NCI-H2196 treated with DMSO at 0.1 percent for 48 hours (cell line): ENCODE results near the gene DOK7.

Experiments used
- DNase-seq: peaks from one replicate; lab custom pipeline; 2025; ENCODE audit not compliant: unreplicated experiment; lab: John Stamatoyannopoulos, UW

Gene DOK7

DNA sequence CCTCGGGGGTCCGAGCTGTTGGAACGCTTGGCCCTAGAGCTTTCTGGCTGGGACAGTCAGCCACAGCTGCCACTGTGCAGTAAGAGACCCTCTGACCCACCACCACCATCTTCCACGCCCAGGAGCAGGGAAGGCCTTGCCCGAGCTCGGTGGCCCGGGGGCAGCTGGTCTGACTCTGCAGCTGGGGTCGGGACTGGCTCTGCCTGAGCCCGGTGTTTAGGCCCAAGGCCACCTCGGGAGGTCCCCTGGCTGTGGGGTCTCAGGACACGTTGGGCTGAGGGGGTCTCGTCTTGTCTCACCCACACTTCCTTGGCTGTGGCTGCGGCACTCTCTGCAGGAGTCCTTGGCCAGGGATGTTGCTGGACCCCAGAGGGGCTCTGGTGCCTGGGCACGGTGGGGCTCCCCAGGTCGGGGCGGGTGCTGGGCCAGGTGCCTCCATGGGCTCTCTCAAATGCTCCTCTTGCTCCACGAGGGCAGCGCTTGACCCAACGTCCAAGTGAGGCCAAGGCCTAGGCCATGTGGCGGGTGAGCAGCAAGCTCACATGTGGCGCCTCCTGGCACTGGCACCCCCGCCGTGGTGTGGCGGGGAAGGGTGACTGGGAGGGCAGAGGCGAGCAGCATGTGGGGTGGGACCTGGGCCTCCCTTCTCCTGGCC is 22.9 kb downstream of the DOK7 start:
- no peak for DNase-seq

DNA sequence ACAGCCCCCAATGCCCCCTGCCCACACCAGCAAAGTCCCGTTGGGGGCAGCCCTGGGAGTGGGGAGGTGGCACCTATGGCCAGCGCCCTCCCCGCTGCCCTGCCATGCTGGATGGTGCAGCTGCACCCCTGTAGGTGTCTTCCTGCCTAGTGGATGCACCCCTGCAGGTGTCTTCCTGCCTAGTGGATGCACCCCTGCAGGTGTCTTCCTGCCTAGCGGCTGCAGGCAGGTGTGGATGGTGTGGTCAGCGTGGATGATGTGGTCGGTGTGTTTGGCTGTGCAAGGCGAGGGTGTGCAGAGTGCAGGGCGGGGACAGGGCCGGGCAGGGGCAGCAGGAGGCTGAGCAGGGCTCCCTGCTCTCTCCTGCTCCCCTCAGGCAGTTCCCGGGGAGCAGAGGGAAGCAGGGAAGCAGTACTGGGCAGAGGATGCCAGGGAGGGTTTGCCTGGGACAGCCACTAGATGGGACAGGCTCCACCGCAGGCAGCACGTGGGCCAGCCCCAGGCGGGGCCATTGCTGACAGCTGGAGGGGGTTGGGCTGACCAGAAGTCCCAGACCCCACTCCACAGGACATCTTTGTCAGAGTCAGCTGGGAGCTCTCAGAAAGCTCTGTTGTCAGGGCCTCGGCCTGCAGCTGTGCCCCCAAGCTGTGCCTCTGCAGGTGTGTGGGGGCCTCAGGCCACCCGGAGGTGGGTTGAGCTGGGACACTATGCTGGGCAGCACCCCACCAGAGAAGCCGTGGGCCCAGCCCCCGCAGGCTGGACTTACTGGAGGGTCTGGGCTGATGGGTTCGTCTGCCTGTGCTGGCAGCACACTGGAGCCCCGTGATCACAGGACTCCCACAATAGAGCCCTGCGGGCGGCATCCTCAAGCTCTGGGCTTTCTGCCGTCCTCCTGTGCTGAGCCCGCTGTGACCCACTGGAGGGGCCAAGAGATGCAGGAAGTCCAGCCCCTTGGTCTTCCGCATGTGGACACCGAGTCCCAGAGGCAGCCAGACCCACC is 23.7 kb downstream of the DOK7 start:
- no peak for DNase-seq

DNA sequence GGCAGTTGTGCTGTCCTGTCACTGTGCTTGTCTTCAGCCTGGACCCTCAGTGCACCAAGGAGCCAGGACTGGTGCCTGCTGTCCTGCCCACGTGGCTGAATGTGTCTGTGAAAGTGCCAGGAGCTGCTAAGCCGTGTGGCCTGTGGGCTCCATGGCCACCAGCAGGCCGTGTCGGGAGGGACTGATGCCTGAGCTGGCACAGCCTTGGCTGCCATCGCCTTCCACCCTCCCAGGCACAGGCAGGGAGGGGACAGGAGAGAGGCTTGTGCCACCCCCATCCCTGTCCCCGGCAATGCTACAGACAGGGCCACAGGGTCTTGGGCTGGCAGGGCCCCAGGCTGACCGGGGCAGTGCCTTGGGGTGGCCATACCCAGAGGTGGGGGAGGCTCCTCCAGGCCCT is 24.8 kb downstream of the DOK7 start:
- DNase-seq, result no peak

DNA sequence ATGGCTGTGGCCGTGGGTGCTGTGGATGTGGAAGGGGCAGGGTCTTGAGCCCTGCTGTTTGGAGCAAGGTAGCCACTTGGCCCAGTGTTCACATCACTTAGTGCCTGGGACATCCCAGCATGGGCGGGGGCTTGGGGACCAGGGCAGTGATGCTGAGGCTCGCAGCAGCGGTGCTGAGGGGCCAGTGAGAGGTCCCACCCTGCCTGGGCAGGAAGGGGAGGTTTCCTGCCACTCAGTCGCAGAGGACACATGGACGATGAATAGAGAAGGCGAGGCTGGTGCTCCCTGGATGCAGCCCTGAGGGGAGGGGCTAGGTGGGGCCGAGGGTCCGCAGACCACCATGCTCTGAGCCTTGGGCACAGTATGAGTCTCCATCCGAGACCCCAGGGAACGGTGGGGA is 25.7 kb downstream of the DOK7 start:
- DNase-seq, result no peak

DNA sequence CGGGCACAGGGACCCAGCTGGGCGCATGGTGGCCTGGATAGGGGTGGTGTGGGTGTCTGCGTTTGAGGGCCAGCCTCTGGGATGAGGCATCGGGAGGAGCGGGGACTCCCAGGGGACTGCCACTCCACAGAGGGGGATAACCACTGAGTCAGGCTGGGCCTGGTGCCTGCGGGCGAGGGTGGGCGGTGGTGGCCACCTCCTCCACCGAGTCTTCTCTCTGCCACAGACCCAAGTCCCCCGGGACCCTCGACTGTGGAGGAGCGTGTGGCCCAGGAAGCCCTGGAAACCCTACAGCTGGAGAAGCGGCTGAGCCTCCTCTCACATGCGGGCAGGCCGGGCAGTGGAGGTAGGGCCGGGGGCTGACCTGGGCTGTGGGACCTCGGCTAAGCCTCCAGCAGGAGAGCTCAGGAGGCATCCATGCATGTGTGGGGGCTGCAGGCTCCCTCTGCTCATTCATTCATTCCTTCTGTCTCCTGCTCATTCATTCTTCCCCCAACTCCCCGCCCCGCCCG is 26.4 kb downstream of the DOK7 start:
- DNase-seq, result no peak

DNA sequence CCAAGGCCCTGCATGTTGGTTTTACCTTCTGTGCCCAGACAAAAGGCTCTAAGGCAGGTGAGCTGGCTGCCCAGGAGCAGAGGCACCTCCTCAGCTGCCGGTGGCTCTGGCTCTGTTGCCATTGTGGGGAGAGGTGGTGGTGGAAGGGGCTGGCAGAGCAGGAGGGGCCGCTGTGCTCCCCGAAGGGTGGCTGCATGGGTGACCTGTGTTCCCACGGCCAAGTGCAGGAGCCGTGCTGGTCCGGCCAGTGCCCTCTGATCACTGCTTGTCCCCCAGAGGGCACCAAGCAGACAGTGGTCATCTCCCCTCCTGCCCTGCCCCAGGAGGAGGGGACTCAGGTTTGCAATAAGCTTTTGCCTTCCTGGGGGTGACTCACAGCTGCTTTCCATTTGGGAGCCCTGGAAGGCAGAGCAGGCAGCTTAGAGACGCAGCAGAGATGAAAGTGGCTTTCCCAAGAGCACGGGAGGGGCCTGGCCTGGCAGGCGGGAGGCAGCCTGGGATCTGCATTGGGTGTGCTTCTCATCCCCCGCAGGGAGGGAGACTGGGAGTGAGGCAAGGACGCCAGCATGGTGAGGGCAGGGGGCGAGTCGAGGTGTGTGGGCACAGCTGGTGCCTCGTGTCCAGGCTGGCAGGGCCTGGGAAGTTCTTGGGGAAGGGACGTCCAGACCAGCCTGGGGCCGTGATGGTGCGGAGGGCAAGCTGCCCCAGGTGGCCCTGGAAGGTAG is 28.7 kb downstream of the DOK7 start:
- DNase-seq, result no peak

DNA sequence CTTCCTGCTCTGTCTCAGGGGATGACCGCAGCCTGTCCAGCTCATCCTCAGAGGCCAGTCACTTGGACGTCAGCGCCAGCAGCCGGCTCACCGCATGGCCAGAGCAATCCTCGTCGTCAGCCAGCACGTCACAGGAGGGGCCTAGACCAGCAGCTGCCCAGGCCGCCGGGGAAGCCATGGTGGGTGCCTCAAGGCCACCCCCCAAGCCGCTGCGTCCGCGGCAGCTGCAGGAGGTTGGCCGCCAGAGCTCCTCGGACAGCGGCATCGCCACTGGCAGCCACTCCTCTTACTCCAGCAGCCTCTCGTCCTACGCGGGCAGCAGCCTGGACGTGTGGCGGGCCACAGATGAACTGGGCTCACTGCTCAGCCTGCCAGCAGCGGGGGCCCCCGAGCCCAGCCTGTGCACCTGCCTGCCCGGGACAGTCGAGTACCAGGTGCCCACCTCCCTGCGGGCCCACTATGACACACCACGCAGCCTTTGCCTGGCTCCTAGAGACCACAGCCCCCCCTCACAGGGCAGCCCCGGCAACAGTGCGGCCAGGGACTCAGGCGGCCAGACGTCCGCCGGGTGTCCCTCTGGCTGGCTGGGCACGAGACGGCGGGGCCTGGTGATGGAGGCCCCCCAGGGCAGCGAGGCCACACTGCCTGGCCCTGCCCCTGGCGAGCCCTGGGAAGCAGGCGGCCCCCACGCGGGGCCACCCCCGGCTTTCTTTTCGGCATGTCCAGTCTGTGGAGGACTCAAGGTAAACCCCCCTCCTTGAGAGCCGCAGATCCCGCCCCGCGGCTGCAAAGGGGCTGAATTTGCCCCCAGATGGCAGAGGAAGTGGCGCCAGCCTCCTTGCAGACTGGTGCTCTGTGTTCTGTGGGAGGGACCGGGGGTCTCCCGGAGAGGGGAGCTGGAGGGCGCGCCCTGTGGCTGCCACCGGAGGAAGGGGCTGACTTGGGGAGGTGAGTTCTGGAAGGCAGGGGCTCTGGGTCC is 29.9 kb downstream of the DOK7 start:
- DNase-seq, result no peak

DNA sequence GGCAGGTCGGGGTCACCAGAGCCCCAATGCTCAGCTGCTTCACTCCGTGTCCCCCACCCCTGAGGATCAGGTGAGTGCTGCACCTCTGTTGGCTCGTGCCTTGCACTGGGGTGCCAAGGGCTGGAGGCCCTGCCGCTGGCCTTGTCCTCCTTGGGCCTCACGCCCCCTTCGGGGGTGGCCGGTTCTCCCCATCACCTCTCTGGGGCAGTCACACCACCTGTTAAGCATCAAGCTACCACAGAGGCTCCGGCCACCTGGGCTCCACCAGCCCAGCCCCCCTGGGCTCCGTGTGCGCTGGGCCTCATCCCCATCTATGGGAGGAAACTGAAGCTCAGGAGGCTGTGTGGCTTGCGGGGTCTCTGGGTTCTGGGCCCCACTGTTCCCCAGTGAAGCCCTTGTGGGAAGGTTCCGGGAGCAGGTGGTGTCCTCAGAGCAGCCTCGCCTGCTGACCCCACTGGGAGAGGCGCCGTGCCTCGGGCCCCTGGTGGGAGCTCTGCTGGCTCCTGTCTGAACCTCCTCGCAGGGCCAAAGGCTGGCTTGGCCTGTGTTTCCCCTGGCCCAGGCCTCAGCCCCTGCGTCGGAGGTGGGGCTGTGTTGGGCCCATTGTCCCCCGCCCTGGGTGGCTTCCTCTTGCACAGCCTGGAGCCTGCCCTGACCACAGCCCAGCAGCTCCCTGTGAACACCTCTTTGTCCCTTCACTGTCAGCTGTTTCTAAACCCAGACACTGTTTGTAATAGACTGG is 30.8 kb downstream of the DOK7 start:
- no peak for DNase-seq

DNA sequence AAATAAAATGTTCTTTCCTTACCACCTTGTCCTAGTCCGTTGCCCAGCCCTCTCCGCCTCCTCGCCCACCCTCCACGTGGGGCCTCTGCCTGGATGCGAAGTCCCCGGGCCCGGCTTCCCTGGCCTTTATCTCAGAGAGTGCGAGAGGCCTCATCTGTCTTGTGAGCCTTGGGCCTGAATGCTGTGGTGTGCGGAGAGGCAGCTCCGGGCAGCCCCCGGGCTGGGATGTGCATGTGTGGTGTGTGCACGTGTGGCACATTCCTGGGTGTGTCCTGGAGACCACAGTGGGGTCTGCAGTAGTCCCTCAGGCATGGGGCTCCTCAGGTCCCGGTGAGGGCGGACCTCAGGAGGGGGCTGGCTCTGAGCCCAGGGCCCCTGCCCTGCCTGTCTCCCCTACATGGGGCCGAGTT is 31.4 kb downstream of the DOK7 start:
- no peak for DNase-seq

DNA sequence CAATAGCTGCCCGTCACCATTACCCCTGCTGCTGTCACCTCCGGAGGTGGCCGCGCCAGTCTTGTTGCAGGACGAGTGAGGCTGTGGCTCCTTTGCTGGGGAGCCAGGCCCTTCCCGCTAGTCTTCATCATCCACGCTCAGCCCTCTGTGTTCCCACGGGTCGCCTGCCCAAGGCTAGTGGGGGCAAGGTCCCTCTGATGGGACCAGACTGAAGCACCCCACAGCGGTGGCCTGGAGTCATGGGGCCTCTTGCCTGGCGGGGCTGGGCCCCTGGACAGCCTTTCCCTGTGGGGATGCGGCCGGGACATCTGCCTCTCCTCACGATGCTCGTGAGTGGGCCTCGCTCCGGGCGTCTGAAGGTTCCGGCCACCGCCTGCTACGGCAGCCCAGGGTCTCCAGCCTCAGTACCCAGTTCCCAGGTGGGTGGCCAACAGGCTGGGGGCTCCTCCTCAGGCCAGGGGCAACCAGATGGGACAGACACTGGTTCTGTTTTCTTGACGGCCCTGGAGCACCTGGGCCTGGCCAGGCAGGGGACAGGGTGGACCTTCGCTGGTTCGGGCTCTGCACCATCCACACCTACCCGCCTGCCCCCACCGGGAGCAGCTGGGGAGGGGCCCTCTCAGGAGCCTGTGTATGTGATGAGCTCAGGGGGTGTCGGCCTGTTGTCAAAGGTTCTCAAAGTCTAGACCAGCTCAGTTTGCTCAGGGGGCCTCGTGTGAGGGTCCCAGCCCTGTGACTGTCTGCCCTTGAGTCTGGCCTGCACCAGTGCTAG is 32.3 kb downstream of the DOK7 start:
- no peak for DNase-seq

DNA sequence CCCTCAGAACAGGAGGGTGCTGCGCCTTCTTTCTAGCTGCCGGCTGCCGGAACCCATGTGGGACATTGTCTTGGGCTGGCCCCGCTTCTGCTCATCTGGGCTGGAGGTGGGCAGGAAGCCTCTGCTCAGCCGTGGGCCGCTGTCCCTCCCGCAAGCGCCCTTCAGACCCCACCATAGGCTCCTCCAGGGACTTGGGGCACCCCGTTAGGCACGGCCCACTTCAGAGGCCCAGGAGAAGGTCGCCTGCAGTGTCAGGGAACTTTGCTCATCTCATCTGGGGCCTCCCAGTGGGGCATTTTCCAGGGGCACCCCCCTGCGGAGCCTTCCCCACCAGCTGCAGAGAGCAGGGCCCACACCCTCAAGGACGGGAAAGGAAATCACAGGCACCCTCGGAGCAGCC is 32.9 kb downstream of the DOK7 start:
- no peak for DNase-seq

DNA sequence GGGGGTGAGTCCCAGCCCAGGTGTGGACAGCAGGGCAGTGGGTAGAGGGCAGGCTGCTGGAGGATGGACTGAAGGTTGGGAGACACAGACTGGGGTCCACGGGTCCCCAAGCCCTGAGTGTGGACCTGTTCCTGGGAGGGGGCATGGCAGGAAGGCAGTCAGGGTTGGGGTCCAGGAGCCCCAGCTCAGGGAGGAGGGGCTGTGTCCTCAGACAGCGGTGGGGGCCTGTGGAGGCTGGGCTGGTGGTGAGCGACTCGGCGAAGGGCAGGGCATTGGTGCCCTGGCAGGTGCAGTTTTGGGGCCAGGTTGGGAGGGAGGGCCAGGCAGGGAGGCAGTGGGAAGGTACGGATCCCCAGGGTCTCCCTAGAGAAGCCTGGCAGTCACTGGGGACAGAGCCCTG is 34.0 kb downstream of the DOK7 start:
- DNase-seq, result no peak

DNA sequence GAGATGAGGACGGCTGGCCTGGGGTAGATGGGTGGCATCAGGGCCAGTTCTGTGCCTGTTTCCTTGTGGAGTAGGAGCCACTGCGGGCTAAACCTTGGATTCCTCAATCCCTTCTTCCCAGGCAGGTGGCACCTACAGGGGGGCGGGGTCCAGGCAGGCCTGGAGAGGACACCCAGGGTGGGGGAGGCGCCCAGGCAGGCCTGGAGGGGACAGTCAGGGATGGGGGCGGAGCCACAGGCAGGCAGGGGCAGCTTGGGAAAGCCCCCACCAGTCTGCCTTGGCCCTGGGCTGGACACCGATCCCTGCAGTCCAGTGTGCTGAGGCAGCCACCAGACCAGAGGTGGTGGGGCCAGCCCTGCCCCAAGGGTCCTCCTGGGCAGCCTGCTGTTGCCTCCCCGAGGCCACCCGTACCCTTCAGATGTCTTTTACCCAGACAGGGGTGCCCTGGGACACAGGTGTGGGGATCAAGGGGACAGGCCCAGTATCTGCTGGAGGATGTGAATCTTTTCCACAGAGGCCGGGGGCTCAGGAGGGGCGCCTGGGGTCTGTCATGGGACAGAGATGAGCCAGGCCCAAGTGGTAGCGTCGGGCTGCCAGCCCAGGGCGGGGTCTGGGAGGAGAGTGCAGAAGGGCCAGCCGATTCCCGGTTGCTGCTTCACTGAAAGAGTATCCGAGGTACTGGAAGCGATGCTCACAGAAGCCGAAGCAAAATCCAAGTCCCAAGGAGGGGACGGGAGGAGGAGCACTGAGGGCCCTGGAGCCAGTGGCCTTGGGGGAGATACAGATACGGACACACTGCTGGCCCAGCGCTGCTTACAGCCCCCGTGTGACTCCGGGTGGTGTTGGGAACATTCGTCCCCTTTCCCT is 34.6 kb downstream of the DOK7 start:
- DNase-seq, result no peak

DNA sequence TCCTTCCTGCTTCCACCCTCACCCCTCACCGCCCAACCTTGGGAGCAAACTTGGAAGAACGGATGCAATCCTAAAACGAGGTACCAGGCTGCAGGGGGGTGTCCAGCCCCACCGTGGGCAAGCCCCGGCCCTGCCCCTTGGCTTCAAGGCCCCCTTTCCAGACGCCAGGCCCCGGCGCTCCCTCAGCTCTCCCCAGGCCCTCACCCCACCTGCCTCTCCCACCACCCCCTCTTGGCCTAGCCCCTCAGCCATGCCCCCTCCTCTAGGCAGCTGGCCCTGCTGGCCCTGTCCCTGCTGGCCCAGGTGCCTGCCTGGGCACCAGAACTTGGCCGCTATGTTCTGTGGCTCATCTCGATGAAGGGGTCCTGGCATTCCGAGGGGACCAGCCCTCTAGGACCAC is 35.3 kb downstream of the DOK7 start:
- DNase-seq, result no peak

DNA sequence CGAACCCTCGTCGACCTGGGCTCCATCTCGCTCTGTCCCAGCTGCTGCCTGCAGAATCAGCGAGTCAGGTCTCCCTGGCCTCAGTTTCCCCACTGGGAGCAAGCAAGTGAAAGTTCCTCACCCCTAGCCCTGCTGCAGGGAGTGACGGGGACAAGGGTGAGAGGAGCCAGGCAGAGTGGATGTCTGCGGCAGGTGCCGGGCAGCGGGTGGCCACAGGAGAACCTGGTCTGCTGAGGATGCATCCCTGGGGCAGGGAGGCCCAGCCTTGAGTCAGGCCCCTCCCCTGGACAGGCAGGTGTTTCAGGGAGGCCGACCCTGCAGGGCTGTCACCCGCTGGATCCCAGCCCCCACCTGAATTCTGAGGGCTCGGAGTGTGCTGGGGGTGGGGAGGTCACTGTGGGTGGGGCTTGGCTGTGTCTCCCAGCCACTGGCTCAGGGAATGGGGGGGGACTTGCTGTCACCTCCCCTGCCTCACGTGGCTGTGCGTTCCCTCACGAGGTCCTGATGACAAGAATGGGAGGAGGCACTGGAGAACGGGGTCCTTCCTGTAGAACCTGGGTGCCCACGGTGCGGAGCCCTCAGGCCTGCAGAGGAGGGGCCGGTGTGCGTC is 35.9 kb downstream of the DOK7 start:
- DNase-seq, result no peak

DNA sequence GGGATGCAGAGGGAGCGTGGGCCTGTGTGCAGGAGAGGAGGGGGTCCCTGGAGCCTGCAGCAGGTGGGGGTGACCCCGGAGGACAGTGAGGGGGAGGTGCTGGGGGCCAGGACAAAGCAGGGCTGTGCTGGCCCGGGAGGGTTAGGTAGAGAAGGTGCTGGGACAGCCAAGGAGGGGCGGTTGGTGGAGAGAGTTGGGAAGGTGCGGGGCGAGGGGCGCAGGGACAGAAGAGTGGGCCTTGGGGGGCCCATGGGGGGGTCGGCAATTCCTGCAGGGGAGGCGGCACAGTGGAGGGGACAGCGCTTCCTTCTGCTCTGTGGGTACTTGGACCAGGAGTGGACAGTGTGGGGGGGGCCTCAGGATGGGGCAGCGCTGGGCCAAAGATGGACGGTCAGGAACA is 36.6 kb downstream of the DOK7 start:
- no peak for DNase-seq

DNA sequence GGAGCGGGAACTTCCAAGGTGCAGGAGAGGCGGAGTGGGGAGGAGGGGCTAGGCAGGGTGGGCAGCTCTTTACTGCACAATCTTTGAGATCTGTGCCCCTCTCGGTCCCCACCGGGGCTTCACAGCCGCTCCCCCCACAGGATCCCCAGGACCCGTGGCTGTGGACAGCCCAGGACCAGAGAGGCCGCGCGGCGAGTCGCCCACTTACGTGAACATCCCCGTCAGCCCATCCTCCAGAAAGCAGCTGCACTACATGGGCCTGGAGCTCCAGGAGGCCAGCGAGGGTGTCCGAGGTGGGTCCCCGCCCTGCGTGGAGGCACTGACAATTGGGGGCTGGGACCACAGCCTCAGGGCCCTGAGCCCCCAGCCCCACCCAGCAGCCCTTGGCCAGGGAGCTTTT is 37.0 kb downstream of the DOK7 start:
- no peak for DNase-seq
